ENCODE measurements around the gene PCDH17.

GRCh38 chr13:57763689-57764088 is 132.1 kb downstream of the PCDH17 start:
- TF ChIP-seq CTCF (IDR thresholded peaks at IDR 0.05): no peak
- no peak for TF ChIP-seq POLR2A (IDR thresholded peaks at IDR 0.05)
- no peak for TF ChIP-seq EP300 (IDR thresholded peaks at IDR 0.05)
